Activated CD8-positive, alpha-beta T cell treated with anti-CD3 and anti-CD28 coated beads for 36 hours (primary cell): ENCODE data around the gene LIN37. TPM values are rescaled to one million over a fixed set of nuclear protein-coding genes. Genes with fewer than 3 reads are reported as not detected.

Experiments
- ATAC-seq: fragments of 200-7000 bp; cut with Tn5 transposase; one replicate; pipeline ENCODE4 v1.10.0; 2021; ENCODE audit warnings: mild to moderate bottlenecking, moderate library complexity
- CTCF ChIA-PET: fragments of 350-600 bp; sonication (Branson Sonifier 250); formaldehyde crosslinking; loops from one replicate; lab custom pipeline; 2021; ENCODE audit warnings: antibody characterized with exemption; lab: Charles Lee
- POLR2A ChIA-PET: fragments of 350-600 bp; sonication (Branson Sonifier 250); formaldehyde crosslinking; loops from one replicate; lab custom pipeline; 2021; ENCODE audit warnings: antibody characterized with exemption; lab: Charles Lee
- DNase-seq: peaks from one replicate; pipeline ENCODE4 v3.0.0-alpha.2; 2020
- H3K27ac Mint-ChIP-seq: one replicate; pipeline ENCODE4 v1.8.0; 2021; ENCODE audit warnings: mild to moderate bottlenecking, mixed read lengths
- H3K27me3 Mint-ChIP-seq: one replicate; pipeline ENCODE4 v1.8.0; 2021; ENCODE audit warnings: mixed read lengths
- H3K36me3 Mint-ChIP-seq: one replicate; pipeline ENCODE4 v1.8.0; 2021; ENCODE audit warnings: low read depth, mixed read lengths
- H3K4me1 Mint-ChIP-seq: one replicate; pipeline ENCODE4 v1.8.0; 2021; ENCODE audit warnings: low read depth, mixed read lengths
- H3K4me3 Mint-ChIP-seq: one replicate; pipeline ENCODE4 v1.8.0; 2021; ENCODE audit warnings: mild to moderate bottlenecking, moderate library complexity, mixed read lengths
- H3K9me3 Mint-ChIP-seq: one replicate; pipeline ENCODE4 v1.8.0; 2021; ENCODE audit warnings: mixed read lengths
- CTCF ChIP-seq: fragments of 200-600 bp; IDR thresholded peaks from one replicate; pipeline ENCODE4 v1.8.0; 2022; ENCODE audit warnings: antibody characterized with exemption, mild to moderate bottlenecking
- intact Hi-C: fragments of 100-400 bp; cut with micrococcal nuclease; formaldehyde crosslinking; loops from one replicate; pipeline ENCODE4 v1.10.0; 2022
- total RNA-seq, 2 experiments: library from RNA; stranded (reverse); gene quantifications; one replicate each; pipeline ENCODE4 v1.2.3, GENCODE V29; 2021

LIN37 gene
- total RNA-seq, 2 experiments from 2014 or later: 4.5 to 7.8 TPM

- H3K4me3 Mint-ChIP-seq: peak overlapping the region; percentile 87
- no peak for TF ChIP-seq CTCF
- H3K36me3 Mint-ChIP-seq: peaks cover 54% of the 10 kb centered on the region
- H3K27me3 Mint-ChIP-seq: no peaks in the 10 kb centered on the region
- ChIA-PET POLR2A (interaction anchor here (1.1 to 5.2 kb wide), 13 partner anchors 7 to 89 kb away, joined by 3 to 64 read pairs (median 6); partner anchors contain the start of genes KMT2B and LIN37), CTCF (interaction anchor here (1.2 to 3.1 kb wide), 5 partner anchors 9 to 80 kb away, joined by 3 to 18 read pairs (median 8); no protein-coding TSS in a partner anchor)
- H3K4me1 Mint-ChIP-seq: peaks cover 22% of the 10 kb centered on the region
- DNase-seq (no peak), ATAC-seq (no peak)
- H3K9me3 Mint-ChIP-seq: no peaks in the 10 kb centered on the region
- intact Hi-C loops: loop anchor here (5.0 kb wide), 1 partner anchor 47 kb away; no protein-coding TSS in a partner anchor
- H3K27ac Mint-ChIP-seq: peak overlapping the region; percentile 25
Measured at GRCh38 chr19:35739275-35740107, 8.9 kb upstream of the LIN37 start.

GRCh38 chr19:35740108-35740422 is 8.3 kb upstream of the LIN37 start:
- H3K36me3 Mint-ChIP-seq: peaks cover 54% of the 10 kb centered on the region

GRCh38 chr19:35740423-35741202 is 7.8 kb upstream of the LIN37 start:
- H3K4me3 Mint-ChIP-seq: peak overlapping the region; percentile 87
- ChIA-PET CTCF (interaction anchor here (0.6 to 3.1 kb wide), 14 partner anchors 9 to 263 kb away, joined by 3 to 18 read pairs (median 3); no protein-coding TSS in a partner anchor), POLR2A (interaction anchor here (0.8 to 5.2 kb wide), 17 partner anchors 8 to 128 kb away, joined by 3 to 64 read pairs (median 5); partner anchors contain the start of genes HAUS5, HSPB6, KMT2B and LIN37)
- peak; percentile 72 for ATAC-seq
- intact Hi-C loops: no loop called here
- peaks cover 24% of the 10 kb centered on the region for H3K4me1 Mint-ChIP-seq
- DNase-seq: peak; percentile 99
- H3K27ac Mint-ChIP-seq: peak overlapping the region; percentile 96
- H3K27me3 Mint-ChIP-seq: no peaks in the 10 kb centered on the region
- peaks cover 54% of the 10 kb centered on the region for H3K36me3 Mint-ChIP-seq
- TF ChIP-seq CTCF: no peak
- no peaks in the 10 kb centered on the region for H3K9me3 Mint-ChIP-seq

More at GRCh38 chr19:35740108-35740422, 8.3 kb upstream of the LIN37 start:
- Mint-ChIP-seq H3K27me3 (no peaks in the 10 kb centered on the region), H3K4me1 (peaks cover 22% of the 10 kb centered on the region), H3K27ac (no peak overlapping the region), H3K4me3 (peak overlapping the region; percentile 87), H3K9me3 (no peaks in the 10 kb centered on the region)
- ATAC-seq: peak; percentile 4
- no peak for TF ChIP-seq CTCF
- DNase-seq: no peak
- intact Hi-C loops: no loop called here
- CTCF ChIA-PET: interaction anchor here (0.8 to 3.1 kb wide), 11 partner anchors 9 to 80 kb away, joined by 3 to 18 read pairs (median 3); no protein-coding TSS in a partner anchor
- POLR2A ChIA-PET: interaction anchor here (0.8 to 5.2 kb wide), 15 partner anchors 8 to 89 kb away, joined by 3 to 64 read pairs (median 6); partner anchors contain the start of genes KMT2B and LIN37

- Mint-ChIP-seq H3K4me1 (peaks cover 29% of the 10 kb centered on the region), H3K4me3 (peak overlapping the region; percentile 87), H3K27me3 (no peaks in the 10 kb centered on the region), H3K27ac (peak overlapping the region; percentile 96), H3K9me3 (no peaks in the 10 kb centered on the region), H3K36me3 (peaks cover 54% of the 10 kb centered on the region)
- ChIA-PET CTCF (interaction anchor here (0.6 to 3.1 kb wide), 9 partner anchors 27 to 262 kb away, joined by 3 to 18 read pairs (median 5); no protein-coding TSS in a partner anchor), POLR2A (interaction anchor here (0.9 to 5.2 kb wide), 12 partner anchors 9 to 128 kb away, joined by 3 to 64 read pairs (median 6); partner anchors contain the start of genes HAUS5, HSPB6 and KMT2B)
- DNase-seq: no peak
- intact Hi-C loops: no loop called here
- ATAC-seq: no peak
- TF ChIP-seq CTCF: peak; percentile 47
Measured at GRCh38 chr19:35741203-35741515, 7.2 kb upstream of the LIN37 start.
